Kidney (tissue), 14 donors: ENCODE data around the gene SMTN. TPM values are rescaled to one million over a fixed set of nuclear protein-coding genes. Genes with fewer than 3 reads are reported as not detected.

Experiments
- DNase-seq, 5 donors: peaks; one replicate each; pipeline ENCODE4 v3.0.0-alpha.2; 2013 to 2020
- FAIRE-seq: peaks from 2 replicates; lab custom pipeline; 2012; peaks lifted over from hg19 to GRCh38; lab: Jason Lieb, UNC
- H3K27ac ChIP-seq, 2 donors: one replicate each; pipeline ENCODE4 v1.7.0; 2013; ENCODE audit warnings: low read depth in 2 of 2, low read length in 2 of 2, inconsistent platforms in 1 of 2
- H3K27me3 ChIP-seq: one replicate; pipeline ENCODE4 v1.7.1; 2013; ENCODE audit warnings: low read length, inconsistent platforms; ENCODE audit not compliant: control insufficient read depth, insufficient read depth
- H3K36me3 ChIP-seq, 3 donors: one replicate each; pipeline versions ENCODE4 v1.7.0 to v1.7.1; 2013; ENCODE audit warnings: low read length in 3 of 3, control low read depth in 1 of 3, inconsistent platforms in 1 of 3; ENCODE audit not compliant: insufficient read depth in 3 of 3, control insufficient read depth in 2 of 3
- H3K4me1 ChIP-seq, 3 donors: one replicate each; pipeline versions ENCODE4 v1.7.0 to v1.7.1; 2013; ENCODE audit warnings: low read length in 3 of 3, inconsistent platforms in 1 of 3, low read depth in 1 of 3; ENCODE audit not compliant: control insufficient read depth in 2 of 3, insufficient read depth in 2 of 3
- H3K4me3 ChIP-seq, 3 donors: one replicate each; pipeline versions ENCODE4 v1.7.0 to v1.8.1; 2013; ENCODE audit warnings: low read length in 3 of 3, control low read depth in 1 of 3, inconsistent platforms in 1 of 3
- H3K9ac ChIP-seq, 3 donors: one replicate each; pipeline versions ENCODE4 v1.7.0 to v1.7.1; 2013; ENCODE audit warnings: low read length in 3 of 3, control low read depth in 1 of 3, inconsistent platforms in 1 of 3
- H3K9me3 ChIP-seq, 3 donors: one replicate each; pipeline versions ENCODE4 v1.7.0 to v1.7.1; 2013; ENCODE audit warnings: low read length in 3 of 3, control low read depth in 1 of 3, inconsistent platforms in 1 of 3; ENCODE audit not compliant: control insufficient read depth in 2 of 3, insufficient read depth in 1 of 3
- CTCF ChIP-seq: IDR thresholded peaks from 3 replicates; pipeline ENCODE4 v1.5.1; 2012; ENCODE audit warnings: mild to moderate bottlenecking, moderate library complexity, borderline replicate concordance; ENCODE audit not compliant: insufficient read depth; ENCODE audit errors: extremely low read depth
- intact Hi-C: fragments of 100-400 bp; cut with DNase I; formaldehyde crosslinking; loops from one replicate; pipeline ENCODE4 v1.11.1; 2022
- polyA plus RNA-seq: library from polyadenylated mRNA; stranded (reverse); fragments of 350-450 nt; fragmentation: Illumina TruSeq; extraction: RNeasy Lipid Tissue Mini Kit (QIAGEN cat#74804); gene quantifications from one replicate; pipeline ENCODE4 v1.2.3, GENCODE V29; 2014; ENCODE audit warnings: low read depth, low replicate concordance; ENCODE audit not compliant: insufficient read depth
- total RNA-seq: library from RNA; stranded (reverse); fragmentation: NEBNext Ultra II Directional; extraction: Animal tissue kit (Norgen Biotek cat#: 25700); gene quantifications from one replicate; pipeline ENCODE4 v1.2.1, GENCODE V29; 2021
- donor health status: control.
- donor health status: control.
- donor health status: control.
- donor health status: control.
- donor health status: control.
- donor health status: DM: yes; HTN: yes; CAD: no.
- donor health status: Normal renal cell carcinoma (clear cell type).

SMTN gene
- total and polyA plus RNA-seq, 2 donors from 2014 or later: 64.4 to 67.7 TPM

- peaks cover 0 to 9% (median 0%) of the 10 kb centered on the region in 3 donors for H3K4me1 ChIP-seq
- no peak overlapping the region for H3K27ac ChIP-seq
- no peaks in the 10 kb centered on the region for H3K27me3 ChIP-seq
- no peaks in the 10 kb centered on the region for H3K36me3 ChIP-seq
- H3K4me3 ChIP-seq: no peak overlapping the region
- no peak overlapping the region for H3K9ac ChIP-seq
- DNase-seq: no peak
- intact Hi-C loops: no loop called here
- H3K9me3 ChIP-seq: no peaks in the 10 kb centered on the region
- no peak for TF ChIP-seq CTCF
- FAIRE-seq: no peak
These were observed 37.1 kb downstream of the SMTN start for GRCh38 chr22:31118046-31118820.

- intact Hi-C loops: no loop called here
- Histone ChIP-seq H3K9me3 (no peaks in the 10 kb centered on the region), H3K27ac (no peak overlapping the region), H3K27me3 (no peaks in the 10 kb centered on the region), H3K36me3 (no peaks in the 10 kb centered on the region), H3K9ac (no peak overlapping the region), H3K4me1 (peaks cover 0 to 11% (median 0%) of the 10 kb centered on the region in 3 donors), H3K4me3 (no peak overlapping the region)
- FAIRE-seq (no peak), DNase-seq (no peak)
- TF ChIP-seq CTCF: no peak
These were observed 38.1 kb downstream of the SMTN start for GRCh38 chr22:31119026-31119717.

GRCh38 chr22:31120230-31120629 is 39.1 kb downstream of the SMTN start:
- Histone ChIP-seq H3K36me3 (no peaks in the 10 kb centered on the region), H3K27ac (no peak overlapping the region), H3K9ac (no peak overlapping the region), H3K4me1 (peaks cover 0 to 13% (median 0%) of the 10 kb centered on the region in 3 donors), H3K4me3 (no peak overlapping the region), H3K27me3 (no peaks in the 10 kb centered on the region), H3K9me3 (no peaks in the 10 kb centered on the region)
- no peak for FAIRE-seq
- DNase-seq: no peak
- intact Hi-C loops: no loop called here
- no peak for TF ChIP-seq CTCF
